Astrocyte of the spinal cord (primary cell): ENCODE results near the gene CLIP2.
"Not testable (repeated sequence)": the region's sequence is repeated elsewhere in the genome, so short reads cannot be mapped to it uniquely, and the experiment has no call there.

Source experiments
- DNase-seq: peaks from one replicate; pipeline ENCODE4 v3.0.0; 2011; ENCODE audit warnings: low read depth, low spot score
- H3K4me3 ChIP-seq: 2 replicates; pipeline ENCODE4 v1.5.1; 2011; ENCODE audit warnings: low read depth, mild to moderate bottlenecking, low read length, moderate library complexity
- in situ Hi-C: cut with HindIII; loops from 2 replicates; pipeline ENCODE4 v1.10.0; 2017; ENCODE audit warnings: low sequenced_read_pairs
- TF ChIP-seq, protein P1 (sequence below): IDR thresholded peaks from 2 replicates; pipeline ENCODE4 v1.5.1; 2012; ENCODE audit warnings: low read depth, mild to moderate bottlenecking, low read length, inconsistent platforms

CLIP2 gene

DNA sequence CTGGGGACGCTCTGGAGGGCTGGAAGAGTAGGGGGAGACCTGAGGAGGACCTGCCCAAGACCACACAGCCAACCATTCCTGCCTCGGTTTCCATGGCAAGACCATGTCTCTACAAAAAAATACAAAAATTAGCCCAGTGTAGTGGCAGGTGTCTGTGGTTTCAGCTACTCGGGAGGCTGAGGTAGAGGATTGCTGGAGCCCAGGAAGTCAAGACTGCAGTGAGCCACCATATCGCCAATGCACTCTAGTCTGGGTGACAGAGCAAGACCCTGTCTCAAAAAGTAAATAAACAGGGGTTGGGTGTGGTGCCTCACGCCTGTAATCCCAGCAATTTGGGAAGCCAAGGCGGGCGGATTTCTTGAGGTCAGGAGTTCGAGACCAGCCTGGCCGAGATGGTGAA lies 48.7 kb downstream of the CLIP2 start:
- in situ Hi-C loops: no loop called here
- no peak overlapping the region for H3K4me3 ChIP-seq
- no peak for DNase-seq
- TF ChIP-seq, protein P1, sequence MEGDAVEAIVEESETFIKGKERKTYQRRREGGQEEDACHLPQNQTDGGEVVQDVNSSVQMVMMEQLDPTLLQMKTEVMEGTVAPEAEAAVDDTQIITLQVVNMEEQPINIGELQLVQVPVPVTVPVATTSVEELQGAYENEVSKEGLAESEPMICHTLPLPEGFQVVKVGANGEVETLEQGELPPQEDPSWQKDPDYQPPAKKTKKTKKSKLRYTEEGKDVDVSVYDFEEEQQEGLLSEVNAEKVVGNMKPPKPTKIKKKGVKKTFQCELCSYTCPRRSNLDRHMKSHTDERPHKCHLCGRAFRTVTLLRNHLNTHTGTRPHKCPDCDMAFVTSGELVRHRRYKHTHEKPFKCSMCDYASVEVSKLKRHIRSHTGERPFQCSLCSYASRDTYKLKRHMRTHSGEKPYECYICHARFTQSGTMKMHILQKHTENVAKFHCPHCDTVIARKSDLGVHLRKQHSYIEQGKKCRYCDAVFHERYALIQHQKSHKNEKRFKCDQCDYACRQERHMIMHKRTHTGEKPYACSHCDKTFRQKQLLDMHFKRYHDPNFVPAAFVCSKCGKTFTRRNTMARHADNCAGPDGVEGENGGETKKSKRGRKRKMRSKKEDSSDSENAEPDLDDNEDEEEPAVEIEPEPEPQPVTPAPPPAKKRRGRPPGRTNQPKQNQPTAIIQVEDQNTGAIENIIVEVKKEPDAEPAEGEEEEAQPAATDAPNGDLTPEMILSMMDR: no peak

DNA sequence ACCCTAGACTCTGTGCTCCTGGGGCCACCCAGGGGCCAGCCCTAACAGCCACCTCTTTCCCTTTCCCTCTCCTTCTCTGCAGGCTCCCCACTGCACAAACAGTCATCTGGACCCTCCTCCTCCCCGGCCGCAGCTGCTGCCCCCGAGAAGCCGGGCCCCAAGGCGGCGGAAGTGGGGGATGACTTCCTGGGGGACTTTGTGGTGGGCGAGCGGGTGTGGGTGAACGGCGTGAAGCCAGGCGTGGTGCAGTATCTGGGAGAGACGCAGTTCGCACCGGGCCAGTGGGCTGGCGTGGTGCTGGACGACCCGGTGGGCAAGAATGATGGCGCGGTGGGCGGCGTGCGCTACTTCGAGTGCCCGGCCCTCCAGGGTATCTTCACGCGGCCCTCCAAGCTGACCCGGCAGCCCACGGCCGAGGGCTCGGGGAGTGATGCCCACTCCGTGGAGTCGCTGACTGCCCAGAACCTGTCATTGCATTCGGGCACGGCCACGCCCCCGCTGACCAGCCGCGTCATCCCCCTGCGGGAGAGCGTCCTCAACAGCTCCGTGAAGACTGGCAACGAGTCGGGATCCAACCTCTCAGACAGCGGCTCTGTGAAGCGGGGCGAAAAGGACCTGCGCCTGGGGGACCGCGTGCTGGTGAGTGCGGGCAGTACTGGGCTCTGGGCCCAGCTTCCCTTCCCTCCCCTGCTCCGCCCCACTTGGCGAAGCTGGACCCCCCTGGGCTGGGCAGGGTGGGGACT lies 49.3 kb downstream of the CLIP2 start:
- in situ Hi-C loops: no loop called here
- no peak overlapping the region for H3K4me3 ChIP-seq
- no peak for DNase-seq
- TF ChIP-seq, protein P1: no peak

DNA sequence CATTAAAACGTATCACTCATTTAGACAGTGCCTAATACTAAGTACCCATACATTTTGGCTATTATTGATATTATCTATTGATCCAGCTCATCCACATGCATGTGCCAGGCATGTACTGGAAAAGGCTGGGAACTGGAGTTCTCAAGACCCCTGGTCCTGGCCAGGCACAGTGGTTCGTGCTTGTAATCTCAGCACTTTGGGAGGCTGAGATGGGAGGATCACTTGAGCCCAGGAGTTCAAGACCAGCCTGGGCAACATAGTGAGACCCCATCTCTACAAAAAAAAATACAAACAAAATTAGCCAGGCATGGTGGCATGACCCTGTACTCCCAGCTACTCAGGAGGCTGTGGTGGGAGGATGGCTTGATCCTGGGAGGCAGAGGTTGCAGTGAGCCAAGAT lies 50.4 kb downstream of the CLIP2 start:
- in situ Hi-C loops: not testable (repeated sequence)

DNA sequence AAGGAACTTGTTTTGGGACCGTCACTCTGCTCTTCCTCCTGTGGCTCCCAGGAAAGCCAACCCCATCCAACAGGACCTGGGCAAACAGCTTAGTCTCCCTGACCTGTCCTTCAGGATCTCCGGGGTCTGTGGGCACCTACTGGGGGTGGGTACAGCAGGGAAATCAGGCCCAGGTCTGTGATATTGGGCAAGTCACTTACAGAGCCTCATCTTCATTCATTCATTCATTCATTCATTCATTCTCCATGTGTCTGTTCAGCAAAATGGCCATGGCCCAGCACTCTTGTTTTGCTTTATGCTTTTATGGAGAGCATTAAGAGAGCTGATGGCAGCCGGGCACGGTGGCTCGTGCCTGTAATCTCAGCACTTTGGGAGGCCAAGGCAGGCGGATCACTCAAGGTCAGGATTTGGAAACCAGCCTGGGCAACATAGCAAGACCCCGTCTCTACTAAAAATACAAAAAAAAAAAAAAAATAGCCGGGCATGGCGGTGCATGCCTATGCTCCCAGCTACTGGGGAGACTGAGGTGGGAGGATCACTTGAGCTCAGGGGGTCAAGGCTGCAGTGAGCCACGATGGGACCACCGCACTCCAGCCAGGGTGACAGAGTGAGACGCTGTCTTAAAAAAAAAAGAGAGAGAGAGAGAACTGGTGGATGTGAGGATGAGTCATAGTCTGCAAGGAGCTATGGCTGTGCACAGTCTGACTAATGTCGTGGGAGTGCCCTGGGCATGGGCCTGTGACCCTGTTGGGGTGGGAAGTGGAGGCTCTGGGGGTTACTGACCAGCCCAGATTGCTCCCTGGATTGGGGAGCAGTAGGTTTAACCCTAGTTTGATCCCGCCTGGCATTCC lies 54.3 kb downstream of the CLIP2 start:
- H3K4me3 ChIP-seq: no peak overlapping the region
- in situ Hi-C loops: no loop called here
- TF ChIP-seq, protein P1: no peak
- peak; percentile 63 for DNase-seq

More for the DNA sequence above, 50.4 kb downstream of the CLIP2 start:
- H3K4me3 ChIP-seq, DNase-seq: not testable (repeated sequence)

DNA sequence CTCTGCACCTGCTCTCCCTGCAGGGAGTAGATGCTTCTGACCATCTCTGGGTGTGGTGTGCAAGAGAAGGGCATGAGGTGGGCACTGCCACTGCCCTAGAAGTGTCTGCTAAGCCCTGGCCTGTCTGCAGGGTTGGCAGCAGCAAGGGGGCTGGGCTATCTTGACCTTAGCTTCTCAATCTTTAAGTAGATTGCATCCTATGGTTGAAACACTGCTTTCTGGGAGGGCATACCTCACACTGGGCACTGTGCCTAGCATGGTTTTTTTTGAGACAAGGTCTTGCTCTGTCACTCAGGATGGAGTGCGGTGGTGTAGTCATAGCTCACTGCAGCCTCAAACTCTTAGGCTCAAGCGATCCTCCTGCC lies 54.9 kb downstream of the CLIP2 start:
- TF ChIP-seq, protein P1: no peak
- peak; percentile 22 for DNase-seq
- in situ Hi-C loops: no loop called here
- H3K4me3 ChIP-seq: no peak overlapping the region

DNA sequence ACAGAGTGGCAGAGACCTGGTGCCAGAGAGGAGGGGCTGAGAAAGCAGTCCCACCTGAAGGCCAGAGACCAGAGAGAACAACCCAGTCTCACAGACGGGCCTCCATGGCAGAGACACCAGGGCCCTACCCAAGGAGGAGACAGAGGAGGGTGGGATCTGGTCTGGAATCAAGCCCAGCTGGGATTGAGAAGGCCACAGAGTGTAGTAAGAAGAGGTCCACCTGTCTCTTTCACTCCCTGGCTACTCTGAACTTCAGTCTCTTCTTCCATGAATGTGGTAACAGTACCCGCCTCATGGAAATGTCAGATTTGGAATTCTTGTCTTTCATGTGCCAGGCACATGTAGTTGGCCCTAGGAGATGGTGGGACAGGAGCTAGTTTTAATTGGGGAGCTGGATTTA lies 55.6 kb downstream of the CLIP2 start:
- in situ Hi-C loops: no loop called here
- TF ChIP-seq, protein P1: no peak
- no peak overlapping the region for H3K4me3 ChIP-seq
- no peak for DNase-seq

DNA sequence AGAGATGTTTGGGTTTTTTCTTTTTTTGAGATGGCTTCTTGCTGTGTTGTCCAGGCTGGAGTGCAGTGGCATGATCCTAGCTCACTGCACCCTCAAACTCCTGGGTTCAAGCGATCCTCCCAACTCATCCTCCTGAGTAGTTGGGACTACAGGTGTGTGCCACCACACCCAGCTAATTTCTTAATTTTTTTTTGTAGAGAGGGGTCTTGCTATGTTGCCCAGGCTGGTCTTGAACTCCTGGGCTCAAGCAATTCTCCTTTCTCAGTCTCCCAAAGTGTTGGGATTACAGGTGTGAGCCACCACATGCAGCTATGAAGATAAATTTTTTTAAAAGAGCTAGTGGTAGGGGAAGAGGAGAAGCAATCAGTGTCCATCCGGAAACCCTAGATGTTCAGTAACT lies 56.8 kb downstream of the CLIP2 start:
- TF ChIP-seq, protein P1: no peak
- DNase-seq: no peak
- no peak overlapping the region for H3K4me3 ChIP-seq
- in situ Hi-C loops: no loop called here
